ENCODE measurements around the gene ZFAND3. TPM values are rescaled to one million over a fixed set of nuclear protein-coding genes. Genes with fewer than 3 reads are reported as not detected.
A peak's percentile ranks its signal among the peaks of the same experiment; 100 is the strongest.

The ZFAND3 gene
- total and polyA plus RNA-seq, 2 donors (not counting 3 experiments of a cell fraction or from before 2014, with no cell fraction given) = 15.4 to 54.2 TPM

- H2AFZ ChIP-seq (ENCODE audit: low read depth, low read length) = no peak overlapping the region
- FAIRE-seq = peak; percentile 38
- no peaks in the 10 kb centered on the region for H3K9me3 ChIP-seq (replicated peaks; ENCODE audit: control insufficient read depth, insufficient read depth, low read length)
- H3K9ac ChIP-seq (replicated peaks; ENCODE audit: extremely low read depth, insufficient read depth, low read length) = no peak overlapping the region
- ChIA-PET POLR2A (no interaction called here), CTCF (interaction anchor here (1.0 to 1.5 kb wide), 3 partner anchors 12 to 425 kb away, joined by 3 to 4 read pairs (median 3); no protein-coding TSS in a partner anchor)
- BruUV-seq (replicated peaks) = no TSS peak
- H3K4me1 ChIP-seq (ENCODE audit: control insufficient read depth, extremely low read depth, insufficient read depth, low read length) = no peaks in the 10 kb centered on the region
- dilution Hi-C loops (cut with MboI; ENCODE audit: extremely low pct_ligation_motif_present, low sequenced_read_pairs) (no loop called here), intact Hi-C loops (cut with micrococcal nuclease) (no loop called here)
- no peaks in the 10 kb centered on the region for H3K36me3 ChIP-seq (ENCODE audit: control insufficient read depth in 2 of 2, extremely low read depth in 1 of 2, insufficient read depth in 2 of 2, low read length in 2 of 2)
- H3K27ac ChIP-seq (ENCODE audit: insufficient read depth, low read depth, low read length) = no peak overlapping the region
- TF ChIP-seq EZH2 (IDR thresholded peaks at IDR 0.05; ENCODE audit: borderline replicate concordance, low read depth, low read length, severe bottlenecking) = no peak
- no peak for TF ChIP-seq JUN (IDR thresholded peaks at IDR 0.05; ENCODE audit: borderline replicate concordance, insufficient read depth, insufficient read length, low read depth)
- TF ChIP-seq FOS (IDR thresholded peaks at IDR 0.05; ENCODE audit: borderline replicate concordance, insufficient read depth, low read length) = no peak
- no peak for TF ChIP-seq POLR2A (IDR thresholded peaks at IDR 0.05; ENCODE audit: low read depth, low read length)
- TF ChIP-seq CTCF (IDR thresholded peaks at IDR 0.05; ENCODE audit: extremely low read depth in 1 of 2, insufficient read depth in 1 of 2, low read depth in 1 of 2, low read length in 2 of 2) = no peak
- TF ChIP-seq MAX (IDR thresholded peaks at IDR 0.05; ENCODE audit: insufficient read depth, insufficient read length) = no peak
- H3K9me1 ChIP-seq (replicated peaks; ENCODE audit: control insufficient read depth, extremely low read depth, insufficient read depth, low read length) = no peaks in the 10 kb centered on the region
- H3K79me2 ChIP-seq (ENCODE audit: control insufficient read depth, insufficient read depth, low read length) = peaks cover 8% of the 10 kb centered on the region
- no peak overlapping the region for H3K4me2 ChIP-seq (ENCODE audit: insufficient read depth, low read length)
- H3K27me3 ChIP-seq (ENCODE audit: control insufficient read depth in 2 of 2, insufficient read depth in 2 of 2, low read length in 2 of 2) = no peaks in the 10 kb centered on the region
- no peak for DNase-seq (ENCODE audit: low read depth, low spot score)
- no peaks in the 10 kb centered on the region for H4K20me1 ChIP-seq (replicated peaks; ENCODE audit: control insufficient read depth, extremely low read depth, insufficient read depth, low read length)
- no peak overlapping the region for H3K4me3 ChIP-seq (replicated peaks in 1 of 3; ENCODE audit: insufficient read depth in 1 of 3, low read depth in 1 of 3, low read length in 3 of 3)
These were observed 249.5 kb downstream of the ZFAND3 start for GRCh38 chr6:38068854-38069590.
